GM23248 (cell line): Measurements from ENCODE around the gene TYMP.

ENCODE experiments used
- EZH2 ChIP-seq: fragments of 200-600 bp; sonication (generic); IDR thresholded peaks from 2 replicates; pipeline ENCODE4 v1.6.1; 2018; ENCODE audit warnings: antibody characterized with exemption, mild to moderate bottlenecking; ENCODE audit not compliant: insufficient read depth, poor library complexity, severe bottlenecking
- EZH2phosphoT487 ChIP-seq: fragments of 200-600 bp; sonication (generic); IDR thresholded peaks from 2 replicates; pipeline ENCODE4 v1.6.1; 2018; ENCODE audit warnings: antibody characterized with exemption, moderate library complexity, mild to moderate bottlenecking, low read depth; ENCODE audit not compliant: insufficient read depth

DNA sequence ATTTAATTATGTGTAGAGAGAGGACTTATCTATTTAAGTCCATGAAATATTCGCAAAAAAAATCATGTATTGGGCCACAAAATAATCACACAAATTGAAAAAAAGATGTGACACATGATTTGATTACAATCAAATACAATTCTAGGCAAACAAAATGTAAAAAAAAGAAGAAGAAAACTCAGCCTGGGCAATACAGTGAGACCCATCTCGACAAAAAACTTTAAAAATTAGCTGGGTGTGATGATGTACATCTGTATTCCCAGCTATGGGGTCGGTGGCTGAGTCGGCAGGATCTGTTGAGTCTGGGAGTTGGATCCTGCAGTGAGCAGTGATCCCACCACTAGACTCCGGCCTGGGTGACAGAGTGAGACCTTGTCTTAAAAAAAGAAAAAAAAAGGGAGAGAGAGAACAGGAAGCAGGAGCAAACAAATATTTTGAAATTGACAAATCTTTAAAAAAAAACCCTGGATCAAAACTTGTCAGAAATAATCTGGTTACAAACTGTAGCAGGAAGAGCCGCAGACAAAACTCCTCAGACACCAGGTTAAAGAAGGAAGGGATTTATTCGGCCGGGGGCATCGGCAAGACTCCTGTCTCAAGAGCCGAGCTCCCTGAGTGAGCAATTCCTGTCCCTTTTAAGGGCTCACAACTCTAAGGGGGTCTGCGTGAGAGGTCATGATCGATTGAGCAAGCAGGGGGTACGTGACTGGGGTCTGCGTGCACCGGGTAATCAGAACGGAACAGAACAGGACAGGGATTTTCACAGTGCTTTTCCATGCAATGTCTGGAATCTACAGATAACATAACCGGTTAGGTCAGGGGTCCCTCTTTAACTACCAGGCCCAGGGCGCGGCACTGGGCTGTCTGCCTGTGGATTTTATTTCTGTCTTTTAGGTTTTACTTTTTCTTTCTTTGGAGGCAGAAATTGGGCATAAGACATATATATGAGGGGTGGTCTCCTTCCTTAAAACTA lies 3.3 kb upstream of the TYMP start:
- TF ChIP-seq EZH2 (no peak), EZH2phosphoT487 (no peak)
